GM23338 (cell line): ENCODE results near the gene MFAP4. TPM values are rescaled to one million over a fixed set of nuclear protein-coding genes. Genes with fewer than 3 reads are reported as not detected.

ENCODE experiments used
- ATAC-seq: fragments of 200-7000 bp; cut with Tn5 transposase; 3 replicates; pipeline ENCODE4 v1.9.1; 2020
- DNase-seq: peaks from one replicate; pipeline ENCODE4 v3.0.0-alpha.2; 2015; ENCODE audit warnings: low spot score
- H2AFZ ChIP-seq: fragments of 200-600 bp; sonication (generic); 2 replicates; pipeline ENCODE4 v1.8.0; 2016; ENCODE audit warnings: antibody characterized with exemption, mild to moderate bottlenecking, moderate library complexity
- H3F3A ChIP-seq: fragments of 200-600 bp; sonication (generic); replicated peaks from 2 replicates; pipeline ENCODE4 v1.8.0; 2017; ENCODE audit warnings: antibody characterized with exemption, mixed run types, low read depth
- H3K27ac ChIP-seq: fragments of 200-600 bp; sonication (generic); 2 replicates; pipeline ENCODE4 v1.6.1; 2016; ENCODE audit warnings: low read depth
- H3K27me3 ChIP-seq: fragments of 200-600 bp; sonication (generic); 2 replicates; pipeline ENCODE4 v1.8.0; 2016; ENCODE audit warnings: mild to moderate bottlenecking, mixed run types, moderate library complexity; ENCODE audit not compliant: insufficient read depth
- H3K36me3 ChIP-seq: fragments of 200-600 bp; sonication (generic); 2 replicates; pipeline ENCODE4 v1.8.0; 2016; ENCODE audit warnings: mild to moderate bottlenecking; ENCODE audit not compliant: insufficient read depth
- H3K4me1 ChIP-seq: fragments of 200-600 bp; sonication (generic); 2 replicates; pipeline ENCODE4 v1.8.0; 2016; ENCODE audit warnings: mild to moderate bottlenecking, moderate library complexity; ENCODE audit not compliant: insufficient read depth
- H3K4me2 ChIP-seq: fragments of 200-600 bp; sonication (generic); 2 replicates; pipeline ENCODE4 v1.7.1; 2017; ENCODE audit warnings: mixed run types
- H3K4me3 ChIP-seq: fragments of 200-600 bp; sonication (generic); 2 replicates; pipeline ENCODE4 v1.6.1; 2016; ENCODE audit warnings: mixed run types
- H3K79me2 ChIP-seq: fragments of 200-600 bp; sonication (generic); replicated peaks from 2 replicates; pipeline ENCODE4 v1.8.0; 2017; ENCODE audit warnings: mild to moderate bottlenecking; ENCODE audit not compliant: insufficient read depth
- H3K9me2 ChIP-seq: fragments of 200-600 bp; sonication (generic); 2 replicates; pipeline ENCODE4 v1.8.0; 2017; ENCODE audit not compliant: insufficient read depth
- H4K20me1 ChIP-seq: fragments of 200-600 bp; sonication (generic); replicated peaks from 2 replicates; pipeline ENCODE4 v1.8.0; 2017; ENCODE audit warnings: mild to moderate bottlenecking; ENCODE audit not compliant: insufficient read depth
- H3K27ac Mint-ChIP-seq: 2 replicates; pipeline ENCODE4 v1.8.0; 2020; ENCODE audit warnings: inconsistent platforms, mild to moderate bottlenecking, moderate library complexity, mixed read lengths
- H3K27me3 Mint-ChIP-seq: 3 replicates; pipeline ENCODE4 v1.8.0; 2022; ENCODE audit warnings: low read depth, mild to moderate bottlenecking, moderate library complexity, mixed read lengths, inconsistent platforms; ENCODE audit not compliant: insufficient read depth, poor library complexity
- H3K36me3 Mint-ChIP-seq: 3 replicates; pipeline ENCODE4 v1.8.0; 2021; ENCODE audit warnings: low read depth, mild to moderate bottlenecking, inconsistent platforms, moderate library complexity, mixed read lengths
- H3K4me1 Mint-ChIP-seq: 3 replicates; pipeline ENCODE4 v1.8.0; 2020; ENCODE audit warnings: mild to moderate bottlenecking, inconsistent platforms, mixed read lengths
- H3K4me3 Mint-ChIP-seq: 3 replicates; pipeline ENCODE4 v1.8.0; 2021; ENCODE audit warnings: moderate library complexity, mild to moderate bottlenecking, inconsistent platforms, mixed read lengths
- H3K9me3 Mint-ChIP-seq: 3 replicates; pipeline ENCODE4 v1.8.0; 2020; ENCODE audit warnings: moderate library complexity, mild to moderate bottlenecking, inconsistent platforms, mixed read lengths
- CREB1 ChIP-seq: fragments of 250-450 bp; sonication (Bioruptor Pico); IDR thresholded peaks from 2 replicates; pipeline ENCODE4 v1.5.0; 2020; ENCODE audit warnings: low read depth, mild to moderate bottlenecking, moderate library complexity
- EZH2 ChIP-seq: fragments of 200-600 bp; sonication (generic); IDR thresholded peaks from one replicate; pipeline ENCODE4 v1.8.0; 2017; ENCODE audit warnings: antibody characterized with exemption, mild to moderate bottlenecking, low read depth; ENCODE audit not compliant: unreplicated experiment
- EZH2phosphoT487 ChIP-seq: fragments of 200-600 bp; sonication (generic); IDR thresholded peaks from one replicate; pipeline ENCODE4 v1.8.1; 2018; ENCODE audit warnings: antibody characterized with exemption; ENCODE audit not compliant: unreplicated experiment
- JUNB ChIP-seq: IDR thresholded peaks from one replicate; pipeline ENCODE4 v1.6.1; 2016; ENCODE audit warnings: antibody characterized with exemption; ENCODE audit not compliant: unreplicated experiment
- NANOG ChIP-seq: IDR thresholded peaks from 2 replicates; pipeline ENCODE4 v1.6.1; 2016; ENCODE audit warnings: antibody characterized with exemption, borderline replicate concordance
- POLR2AphosphoS5 ChIP-seq: IDR thresholded peaks from 2 replicates; pipeline ENCODE4 v1.6.1; 2016; ENCODE audit warnings: antibody characterized with exemption, low read depth
- STAT1 ChIP-seq: IDR thresholded peaks from one replicate; pipeline ENCODE4 v1.6.1; 2016; ENCODE audit warnings: antibody characterized with exemption; ENCODE audit not compliant: unreplicated experiment
- ZNF114 ChIP-seq: fragments of 250-450 bp; sonication (Bioruptor Pico); IDR thresholded peaks from 2 replicates; pipeline ENCODE4 v1.5.0; 2020; ENCODE audit warnings: mild to moderate bottlenecking, moderate library complexity
- ZNF331 ChIP-seq: fragments of 250-450 bp; sonication (Bioruptor Pico); IDR thresholded peaks from 2 replicates; pipeline ENCODE4 v1.5.0; 2020; ENCODE audit warnings: low read depth, mild to moderate bottlenecking, moderate library complexity
- polyA plus RNA-seq: library from polyadenylated mRNA; unstranded; fragments of >200 nt; fragmentation: Nextera tagmentation; extraction: Ambion mirVana; gene quantifications from 2 replicates; pipeline ENCODE4 v1.2.1, GENCODE V29; 2016
- total RNA-seq: library from RNA; depleted of rRNA; stranded (reverse); fragments of >200 nt; shearing (Covaris generic); gene quantifications from 2 replicates; pipeline ENCODE4 v1.2.3, GENCODE V29; 2014
- TF ChIP-seq, protein P1 (sequence below), 2 experiments: fragments of 200-600 bp in 1 of 2; sonication (generic) in 1 of 2; conservative IDR thresholded peaks; 2 replicates each; pipeline versions ENCODE4 v1.5.1 to v1.6.1; 2016 to 2017; ENCODE audit warnings: antibody characterized with exemption in 2 of 2, low read depth in 2 of 2, mild to moderate bottlenecking in 2 of 2, moderate library complexity in 1 of 2
- TF ChIP-seq, protein P2 (sequence below): fragments of 250-450 bp; sonication (Bioruptor Pico); IDR thresholded peaks from 2 replicates; pipeline ENCODE4 v1.5.0; 2020; ENCODE audit warnings: mild to moderate bottlenecking, moderate library complexity
- TF ChIP-seq, protein P3 (sequence below): IDR thresholded peaks from 2 replicates; pipeline ENCODE4 v1.6.1; 2016; ENCODE audit warnings: antibody characterized with exemption
- TF ChIP-seq, protein P4 (sequence below): IDR thresholded peaks from one replicate; pipeline ENCODE4 v1.6.1; 2018; ENCODE audit warnings: antibody characterized with exemption; ENCODE audit not compliant: unreplicated experiment

Gene MFAP4
- total and polyA plus RNA-seq, 2 experiments from 2014 or later, result 7.7 to 9.7 TPM

DNA sequence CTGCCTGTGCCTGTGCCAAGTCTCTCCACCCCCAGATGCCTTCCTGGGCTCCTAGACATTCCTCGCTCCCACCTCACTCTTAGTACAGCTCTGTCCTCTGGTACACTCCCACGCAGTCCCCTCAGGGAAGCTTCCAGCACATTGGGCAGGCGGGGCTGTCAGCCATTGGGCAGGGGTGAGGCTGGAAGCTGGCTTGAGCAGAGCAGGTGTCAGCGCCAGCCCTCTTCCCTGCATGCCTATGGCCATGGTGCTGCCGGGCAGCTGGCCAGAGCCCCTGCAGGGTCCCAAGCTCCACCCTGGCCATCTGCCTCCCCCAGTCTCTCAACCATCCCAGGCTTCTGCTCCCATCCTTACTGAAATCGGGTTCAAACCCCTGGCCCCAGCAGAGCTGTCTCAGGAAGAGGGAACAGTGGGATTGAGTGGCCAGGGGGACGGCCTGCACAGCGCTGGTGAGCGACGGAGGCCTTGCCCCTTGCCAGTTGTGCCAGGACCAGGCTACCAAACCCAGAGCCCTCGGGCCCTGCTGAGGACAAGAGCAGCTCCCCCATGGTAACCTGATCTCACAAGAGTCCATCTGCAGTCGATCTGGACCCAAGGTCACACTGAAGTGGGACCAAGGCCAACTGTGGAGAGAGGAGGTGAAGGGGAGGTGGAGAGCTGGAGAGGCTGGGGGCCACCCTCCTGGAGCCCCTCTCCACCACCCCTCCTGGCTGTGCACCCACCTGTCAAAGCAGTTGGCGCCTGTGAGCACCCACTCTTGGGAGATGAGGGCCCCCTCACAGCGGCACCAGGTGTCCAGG, 22.1 kb downstream of the MFAP4 start:
- Histone ChIP-seq H3K36me3 (no peaks in the 10 kb centered on the region), H3K4me3 (no peak overlapping the region), H3F3A (no peaks in the 10 kb centered on the region), H4K20me1 (no peaks in the 10 kb centered on the region), H3K9me2 (no peaks in the 10 kb centered on the region), H3K27me3 (no peaks in the 10 kb centered on the region), H3K4me2 (no peak overlapping the region), H3K27ac (no peak overlapping the region), H3K79me2 (no peaks in the 10 kb centered on the region), H3K4me1 (peaks cover 11% of the 10 kb centered on the region), H2AFZ (no peak overlapping the region)
- H3K9me3 Mint-ChIP-seq, result no peaks in the 10 kb centered on the region; the same call in 2 of the 3 replicates
- DNase-seq (no peak), ATAC-seq (no peak)
- H3K4me3 Mint-ChIP-seq, result no peak overlapping the region
- TF ChIP-seq, protein P1, sequence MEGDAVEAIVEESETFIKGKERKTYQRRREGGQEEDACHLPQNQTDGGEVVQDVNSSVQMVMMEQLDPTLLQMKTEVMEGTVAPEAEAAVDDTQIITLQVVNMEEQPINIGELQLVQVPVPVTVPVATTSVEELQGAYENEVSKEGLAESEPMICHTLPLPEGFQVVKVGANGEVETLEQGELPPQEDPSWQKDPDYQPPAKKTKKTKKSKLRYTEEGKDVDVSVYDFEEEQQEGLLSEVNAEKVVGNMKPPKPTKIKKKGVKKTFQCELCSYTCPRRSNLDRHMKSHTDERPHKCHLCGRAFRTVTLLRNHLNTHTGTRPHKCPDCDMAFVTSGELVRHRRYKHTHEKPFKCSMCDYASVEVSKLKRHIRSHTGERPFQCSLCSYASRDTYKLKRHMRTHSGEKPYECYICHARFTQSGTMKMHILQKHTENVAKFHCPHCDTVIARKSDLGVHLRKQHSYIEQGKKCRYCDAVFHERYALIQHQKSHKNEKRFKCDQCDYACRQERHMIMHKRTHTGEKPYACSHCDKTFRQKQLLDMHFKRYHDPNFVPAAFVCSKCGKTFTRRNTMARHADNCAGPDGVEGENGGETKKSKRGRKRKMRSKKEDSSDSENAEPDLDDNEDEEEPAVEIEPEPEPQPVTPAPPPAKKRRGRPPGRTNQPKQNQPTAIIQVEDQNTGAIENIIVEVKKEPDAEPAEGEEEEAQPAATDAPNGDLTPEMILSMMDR (conservative IDR thresholded peaks at IDR 0.05; ENCODE audit: low read depth in 2 of 2), result no peak
- TF ChIP-seq CREB1 (CRISPR knock-in tag) (no peak), EZH2 (no peak), STAT1 (no peak), ZNF331 (CRISPR knock-in tag) (no peak), JUNB (no peak), NANOG (no peak), POLR2AphosphoS5 (no peak), ZNF114 (CRISPR knock-in tag) (no peak), EZH2phosphoT487 (no peak)
- TF ChIP-seq, protein P2, sequence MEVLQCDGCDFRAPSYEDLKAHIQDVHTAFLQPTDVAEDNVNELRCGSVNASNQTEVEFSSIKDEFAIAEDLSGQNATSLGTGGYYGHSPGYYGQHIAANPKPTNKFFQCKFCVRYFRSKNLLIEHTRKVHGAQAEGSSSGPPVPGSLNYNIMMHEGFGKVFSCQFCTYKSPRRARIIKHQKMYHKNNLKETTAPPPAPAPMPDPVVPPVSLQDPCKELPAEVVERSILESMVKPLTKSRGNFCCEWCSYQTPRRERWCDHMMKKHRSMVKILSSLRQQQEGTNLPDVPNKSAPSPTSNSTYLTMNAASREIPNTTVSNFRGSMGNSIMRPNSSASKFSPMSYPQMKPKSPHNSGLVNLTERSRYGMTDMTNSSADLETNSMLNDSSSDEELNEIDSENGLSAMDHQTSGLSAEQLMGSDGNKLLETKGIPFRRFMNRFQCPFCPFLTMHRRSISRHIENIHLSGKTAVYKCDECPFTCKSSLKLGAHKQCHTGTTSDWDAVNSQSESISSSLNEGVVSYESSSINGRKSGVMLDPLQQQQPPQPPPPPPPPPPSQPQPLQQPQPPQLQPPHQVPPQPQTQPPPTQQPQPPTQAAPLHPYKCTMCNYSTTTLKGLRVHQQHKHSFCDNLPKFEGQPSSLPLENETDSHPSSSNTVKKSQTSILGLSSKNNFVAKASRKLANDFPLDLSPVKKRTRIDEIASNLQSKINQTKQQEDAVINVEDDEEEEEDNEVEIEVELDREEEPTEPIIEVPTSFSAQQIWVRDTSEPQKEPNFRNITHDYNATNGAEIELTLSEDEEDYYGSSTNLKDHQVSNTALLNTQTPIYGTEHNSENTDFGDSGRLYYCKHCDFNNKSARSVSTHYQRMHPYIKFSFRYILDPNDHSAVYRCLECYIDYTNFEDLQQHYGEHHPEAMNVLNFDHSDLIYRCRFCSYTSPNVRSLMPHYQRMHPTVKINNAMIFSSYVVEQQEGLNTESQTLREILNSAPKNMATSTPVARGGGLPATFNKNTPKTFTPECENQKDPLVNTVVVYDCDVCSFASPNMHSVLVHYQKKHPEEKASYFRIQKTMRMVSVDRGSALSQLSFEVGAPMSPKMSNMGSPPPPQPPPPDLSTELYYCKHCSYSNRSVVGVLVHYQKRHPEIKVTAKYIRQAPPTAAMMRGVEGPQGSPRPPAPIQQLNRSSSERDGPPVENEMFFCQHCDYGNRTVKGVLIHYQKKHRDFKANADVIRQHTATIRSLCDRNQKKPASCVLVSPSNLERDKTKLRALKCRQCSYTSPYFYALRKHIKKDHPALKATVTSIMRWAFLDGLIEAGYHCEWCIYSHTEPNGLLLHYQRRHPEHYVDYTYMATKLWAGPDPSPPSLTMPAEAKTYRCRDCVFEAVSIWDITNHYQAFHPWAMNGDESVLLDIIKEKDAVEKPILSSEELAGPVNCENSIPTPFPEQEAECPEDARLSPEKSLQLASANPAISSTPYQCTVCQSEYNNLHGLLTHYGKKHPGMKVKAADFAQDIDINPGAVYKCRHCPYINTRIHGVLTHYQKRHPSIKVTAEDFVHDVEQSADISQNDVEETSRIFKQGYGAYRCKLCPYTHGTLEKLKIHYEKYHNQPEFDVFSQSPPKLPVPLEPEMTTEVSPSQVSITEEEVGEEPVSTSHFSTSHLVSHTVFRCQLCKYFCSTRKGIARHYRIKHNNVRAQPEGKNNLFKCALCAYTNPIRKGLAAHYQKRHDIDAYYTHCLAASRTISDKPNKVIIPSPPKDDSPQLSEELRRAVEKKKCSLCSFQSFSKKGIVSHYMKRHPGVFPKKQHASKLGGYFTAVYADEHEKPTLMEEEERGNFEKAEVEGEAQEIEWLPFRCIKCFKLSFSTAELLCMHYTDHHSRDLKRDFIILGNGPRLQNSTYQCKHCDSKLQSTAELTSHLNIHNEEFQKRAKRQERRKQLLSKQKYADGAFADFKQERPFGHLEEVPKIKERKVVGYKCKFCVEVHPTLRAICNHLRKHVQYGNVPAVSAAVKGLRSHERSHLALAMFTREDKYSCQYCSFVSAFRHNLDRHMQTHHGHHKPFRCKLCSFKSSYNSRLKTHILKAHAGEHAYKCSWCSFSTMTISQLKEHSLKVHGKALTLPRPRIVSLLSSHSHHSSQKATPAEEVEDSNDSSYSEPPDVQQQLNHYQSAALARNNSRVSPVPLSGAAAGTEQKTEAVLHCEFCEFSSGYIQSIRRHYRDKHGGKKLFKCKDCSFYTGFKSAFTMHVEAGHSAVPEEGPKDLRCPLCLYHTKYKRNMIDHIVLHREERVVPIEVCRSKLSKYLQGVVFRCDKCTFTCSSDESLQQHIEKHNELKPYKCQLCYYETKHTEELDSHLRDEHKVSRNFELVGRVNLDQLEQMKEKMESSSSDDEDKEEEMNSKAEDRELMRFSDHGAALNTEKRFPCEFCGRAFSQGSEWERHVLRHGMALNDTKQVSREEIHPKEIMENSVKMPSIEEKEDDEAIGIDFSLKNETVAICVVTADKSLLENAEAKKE (CRISPR knock-in tag), result no peak
- TF ChIP-seq, protein P3, sequence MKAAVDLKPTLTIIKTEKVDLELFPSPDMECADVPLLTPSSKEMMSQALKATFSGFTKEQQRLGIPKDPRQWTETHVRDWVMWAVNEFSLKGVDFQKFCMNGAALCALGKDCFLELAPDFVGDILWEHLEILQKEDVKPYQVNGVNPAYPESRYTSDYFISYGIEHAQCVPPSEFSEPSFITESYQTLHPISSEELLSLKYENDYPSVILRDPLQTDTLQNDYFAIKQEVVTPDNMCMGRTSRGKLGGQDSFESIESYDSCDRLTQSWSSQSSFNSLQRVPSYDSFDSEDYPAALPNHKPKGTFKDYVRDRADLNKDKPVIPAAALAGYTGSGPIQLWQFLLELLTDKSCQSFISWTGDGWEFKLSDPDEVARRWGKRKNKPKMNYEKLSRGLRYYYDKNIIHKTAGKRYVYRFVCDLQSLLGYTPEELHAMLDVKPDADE, result no peak
- TF ChIP-seq, protein P4, sequence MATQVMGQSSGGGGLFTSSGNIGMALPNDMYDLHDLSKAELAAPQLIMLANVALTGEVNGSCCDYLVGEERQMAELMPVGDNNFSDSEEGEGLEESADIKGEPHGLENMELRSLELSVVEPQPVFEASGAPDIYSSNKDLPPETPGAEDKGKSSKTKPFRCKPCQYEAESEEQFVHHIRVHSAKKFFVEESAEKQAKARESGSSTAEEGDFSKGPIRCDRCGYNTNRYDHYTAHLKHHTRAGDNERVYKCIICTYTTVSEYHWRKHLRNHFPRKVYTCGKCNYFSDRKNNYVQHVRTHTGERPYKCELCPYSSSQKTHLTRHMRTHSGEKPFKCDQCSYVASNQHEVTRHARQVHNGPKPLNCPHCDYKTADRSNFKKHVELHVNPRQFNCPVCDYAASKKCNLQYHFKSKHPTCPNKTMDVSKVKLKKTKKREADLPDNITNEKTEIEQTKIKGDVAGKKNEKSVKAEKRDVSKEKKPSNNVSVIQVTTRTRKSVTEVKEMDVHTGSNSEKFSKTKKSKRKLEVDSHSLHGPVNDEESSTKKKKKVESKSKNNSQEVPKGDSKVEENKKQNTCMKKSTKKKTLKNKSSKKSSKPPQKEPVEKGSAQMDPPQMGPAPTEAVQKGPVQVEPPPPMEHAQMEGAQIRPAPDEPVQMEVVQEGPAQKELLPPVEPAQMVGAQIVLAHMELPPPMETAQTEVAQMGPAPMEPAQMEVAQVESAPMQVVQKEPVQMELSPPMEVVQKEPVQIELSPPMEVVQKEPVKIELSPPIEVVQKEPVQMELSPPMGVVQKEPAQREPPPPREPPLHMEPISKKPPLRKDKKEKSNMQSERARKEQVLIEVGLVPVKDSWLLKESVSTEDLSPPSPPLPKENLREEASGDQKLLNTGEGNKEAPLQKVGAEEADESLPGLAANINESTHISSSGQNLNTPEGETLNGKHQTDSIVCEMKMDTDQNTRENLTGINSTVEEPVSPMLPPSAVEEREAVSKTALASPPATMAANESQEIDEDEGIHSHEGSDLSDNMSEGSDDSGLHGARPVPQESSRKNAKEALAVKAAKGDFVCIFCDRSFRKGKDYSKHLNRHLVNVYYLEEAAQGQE, result no peak
- H3K27ac Mint-ChIP-seq, result no peak overlapping the region
- H3K27me3 Mint-ChIP-seq, result peaks cover 6% of the 10 kb centered on the region
- H3K4me1 Mint-ChIP-seq, result peaks cover 14% of the 10 kb centered on the region
- H3K36me3 Mint-ChIP-seq, result no peaks in the 10 kb centered on the region; the same call in 2 of the 3 replicates
